OCI-LY7 (cell line): Measurements from ENCODE around the gene PLCL2.

Source experiments
- CTCF ChIP-seq: fragments of 200-600 bp; sonication (generic); conservative IDR thresholded peaks from 2 replicates; pipeline ENCODE4 v1.5.1; 2014; ENCODE audit warnings: mild to moderate bottlenecking, antibody characterized with exemption, low read length, moderate library complexity, mixed read lengths
- EZH2phosphoT487 ChIP-seq: fragments of 200-600 bp; sonication (generic); IDR thresholded peaks from 2 replicates; pipeline ENCODE4 v1.6.1; 2018; ENCODE audit warnings: low read depth, borderline replicate concordance, mild to moderate bottlenecking, mixed run types, antibody characterized with exemption, low read length, moderate library complexity, mixed read lengths

- peak; percentile 77 for TF ChIP-seq CTCF
- TF ChIP-seq EZH2phosphoT487, result no peak
Measured at GRCh38 chr3:16884084-16884747, 539 bp upstream of the PLCL2 start.
